ENCODE data around the gene KLC3.

GRCh38 chr19:45362291-45362690, 21.7 kb downstream of the KLC3 start:
- no peak for TF ChIP-seq REST (IDR thresholded peaks at IDR 0.05; ENCODE audit: insufficient read depth in 1 of 2, low read depth in 2 of 2, low read length in 2 of 2)
- no peak for TF ChIP-seq POLR2AphosphoS5 (IDR thresholded peaks at IDR 0.05; ENCODE audit: low read depth, low read length)

Measured in PFSK-1 (cell line).